HEK293 (cell line): Measurements from ENCODE around the gene MAP7.

Experiments used
- ATF2 ChIP-seq: fragments of 450-650 bp; formaldehyde crosslinking; IDR thresholded peaks from 2 replicates; pipeline ENCODE4 v1.5.1; 2016; ENCODE audit warnings: missing biosample characterization, missing genetic modification characterization, low read depth
- CTCF ChIP-seq: fragments of 450-650 bp; formaldehyde crosslinking; IDR thresholded peaks from 2 replicates; pipeline ENCODE4 v1.5.1; 2016; ENCODE audit warnings: missing biosample characterization, missing genetic modification characterization
- PATZ1 ChIP-seq: fragments of 450-650 bp; formaldehyde crosslinking; IDR thresholded peaks from 2 replicates; pipeline ENCODE4 v1.5.1; 2016; ENCODE audit warnings: missing biosample characterization, missing genetic modification characterization
- SP7 ChIP-seq: fragments of 450-650 bp; formaldehyde crosslinking; IDR thresholded peaks from 2 replicates; pipeline ENCODE4 v1.5.1; 2016; ENCODE audit warnings: missing biosample characterization, missing genetic modification characterization
- TSHZ1 ChIP-seq: fragments of 450-650 bp; formaldehyde crosslinking; IDR thresholded peaks from 2 replicates; pipeline ENCODE4 v1.5.1; 2016; ENCODE audit warnings: missing biosample characterization, missing genetic modification characterization, borderline replicate concordance
- ZNF311 ChIP-seq: fragments of 450-650 bp; formaldehyde crosslinking; IDR thresholded peaks from 2 replicates; pipeline ENCODE4 v1.5.1; 2017; ENCODE audit warnings: missing biosample characterization, missing genetic modification characterization, borderline replicate concordance
- ZNF335 ChIP-seq: fragments of 450-650 bp; formaldehyde crosslinking; conservative IDR thresholded peaks from 2 replicates; pipeline ENCODE4 v1.5.1; 2016; ENCODE audit warnings: missing biosample characterization, missing genetic modification characterization
- ZNF354C ChIP-seq: fragments of 450-650 bp; formaldehyde crosslinking; IDR thresholded peaks from 2 replicates; pipeline ENCODE4 v1.5.1; 2016; ENCODE audit warnings: missing biosample characterization, missing genetic modification characterization, low read depth, borderline replicate concordance
- ZNF37A ChIP-seq: fragments of 450-650 bp; IDR thresholded peaks from 2 replicates; pipeline ENCODE4 v1.5.1; 2018; ENCODE audit warnings: missing biosample characterization, missing genetic modification characterization
- ZNF501 ChIP-seq: fragments of 450-650 bp; formaldehyde crosslinking; IDR thresholded peaks from 2 replicates; pipeline ENCODE4 v1.5.1; 2016; ENCODE audit warnings: missing biosample characterization, missing genetic modification characterization
- ZNF747 ChIP-seq: fragments of 450-650 bp; formaldehyde crosslinking; IDR thresholded peaks from 2 replicates; pipeline ENCODE4 v1.5.1; 2016; ENCODE audit warnings: missing biosample characterization, missing genetic modification characterization
- ZSCAN23 ChIP-seq: fragments of 450-650 bp; formaldehyde crosslinking; IDR thresholded peaks from 2 replicates; pipeline ENCODE4 v1.5.1; 2016; ENCODE audit warnings: missing biosample characterization, missing genetic modification characterization

- TF ChIP-seq ATF2 (tag by site-specific recombination) (no peak), CTCF (tag by site-specific recombination) (no peak), ZNF501 (tag by site-specific recombination) (no peak), ZSCAN23 (tag by site-specific recombination) (no peak), ZNF37A (tag by site-specific recombination) (no peak), SP7 (tag by site-specific recombination) (no peak), PATZ1 (tag by site-specific recombination) (no peak), ZNF335 (tag by site-specific recombination) (no peak), ZNF311 (no peak), ZNF747 (no peak), ZNF354C (tag by site-specific recombination) (no peak), TSHZ1 (tag by site-specific recombination) (no peak)
Measured at GRCh38 chr6:136365776-136366354, 184.4 kb downstream of the MAP7 start.
